HUES6 (cell line): ENCODE measurements around the gene FANCD2.
"Not testable (repeated sequence)": the region's sequence is repeated elsewhere in the genome, so short reads cannot be mapped to it uniquely, and the experiment has no call there.

Experiments used
- H3K27ac ChIP-seq: 2 replicates; pipeline ENCODE4 v1.7.0; 2013; ENCODE audit warnings: low read depth, mild to moderate bottlenecking, low read length, inconsistent platforms
- H3K27me3 ChIP-seq: 2 replicates; pipeline ENCODE4 v1.6.1; 2013; ENCODE audit warnings: low read length; ENCODE audit not compliant: control insufficient read depth, insufficient read depth
- H3K36me3 ChIP-seq: 2 replicates; pipeline ENCODE4 v1.6.1; 2013; ENCODE audit warnings: low read length; ENCODE audit not compliant: control insufficient read depth, insufficient read depth
- H3K4me1 ChIP-seq: 2 replicates; pipeline ENCODE4 v1.6.1; 2013; ENCODE audit warnings: low read length; ENCODE audit not compliant: control insufficient read depth, insufficient read depth
- H3K4me3 ChIP-seq: 2 replicates; pipeline ENCODE4 v1.5.1; 2013; ENCODE audit warnings: low read depth, low read length
- H3K9ac ChIP-seq: one replicate; pipeline ENCODE4 v1.6.1; 2013; ENCODE audit warnings: mild to moderate bottlenecking, low read length
- H3K9me3 ChIP-seq: 2 replicates; pipeline ENCODE4 v1.6.1; 2013; ENCODE audit warnings: low read depth, low read length; ENCODE audit not compliant: control insufficient read depth, insufficient read depth

Gene FANCD2

GRCh38 chr3:10017636-10018292 lies 8.5 kb upstream of the FANCD2 start:
- no peak overlapping the region for H3K27ac ChIP-seq
- no peak overlapping the region for H3K9ac ChIP-seq
- no peak overlapping the region for H3K4me3 ChIP-seq
- no peaks in the 10 kb centered on the region for H3K9me3 ChIP-seq
- H3K4me1 ChIP-seq = no peaks in the 10 kb centered on the region
- no peaks in the 10 kb centered on the region for H3K27me3 ChIP-seq
- peaks cover 26% of the 10 kb centered on the region for H3K36me3 ChIP-seq

- not testable (repeated sequence) for H3K4me1 ChIP-seq, H3K9me3 ChIP-seq, H3K27me3 ChIP-seq, H3K27ac ChIP-seq, H3K4me3 ChIP-seq, H3K9ac ChIP-seq
- peaks cover 37% of the 10 kb centered on the region for H3K36me3 ChIP-seq
These were observed 7.4 kb upstream of the FANCD2 start for GRCh38 chr3:10018806-10019205.

GRCh38 chr3:10019326-10019725 lies 6.9 kb upstream of the FANCD2 start:
- Histone ChIP-seq H3K4me3 (no peak overlapping the region), H3K36me3 (peaks cover 38% of the 10 kb centered on the region), H3K4me1 (no peaks in the 10 kb centered on the region), H3K27me3 (no peaks in the 10 kb centered on the region), H3K9me3 (no peaks in the 10 kb centered on the region), H3K27ac (no peak overlapping the region), H3K9ac (no peak overlapping the region)

- H3K9me3 ChIP-seq = no peaks in the 10 kb centered on the region
- no peaks in the 10 kb centered on the region for H3K27me3 ChIP-seq
- H3K4me3 ChIP-seq = no peak overlapping the region
- no peak overlapping the region for H3K27ac ChIP-seq
- no peak overlapping the region for H3K9ac ChIP-seq
- H3K36me3 ChIP-seq = peaks cover 38% of the 10 kb centered on the region
- 0 out of 2 replicates have a peak, but pooled peaks cover 2% of the 10 kb centered on the region for H3K4me1 ChIP-seq
These were observed 4.1 kb upstream of the FANCD2 start for GRCh38 chr3:10021856-10022775.

GRCh38 chr3:10023587-10024310 lies 2.5 kb upstream of the FANCD2 start:
- H3K9me3 ChIP-seq = no peaks in the 10 kb centered on the region
- no peak overlapping the region for H3K27ac ChIP-seq
- H3K36me3 ChIP-seq = peaks cover 39% of the 10 kb centered on the region
- H3K27me3 ChIP-seq = no peaks in the 10 kb centered on the region
- H3K4me1 ChIP-seq = 0 out of 2 replicates have a peak, but pooled peaks cover 4% of the 10 kb centered on the region
- H3K9ac ChIP-seq = no peak overlapping the region
- H3K4me3 ChIP-seq = no peak overlapping the region

GRCh38 chr3:10025205-10026083 lies 793 bp upstream of the FANCD2 start:
- H3K4me3 ChIP-seq = peak overlapping the region; percentile 83
- peak overlapping the region; percentile 96 for H3K9ac ChIP-seq
- H3K27ac ChIP-seq = no peak overlapping the region; the same call in 1 of the 2 replicates
- H3K36me3 ChIP-seq = peaks cover 49% of the 10 kb centered on the region
- no peaks in the 10 kb centered on the region for H3K9me3 ChIP-seq
- H3K4me1 ChIP-seq = 0 out of 2 replicates have a peak, but pooled peaks cover 4% of the 10 kb centered on the region
- H3K27me3 ChIP-seq = no peaks in the 10 kb centered on the region

- H3K9ac ChIP-seq = no peak overlapping the region
- no peaks in the 10 kb centered on the region for H3K9me3 ChIP-seq
- no peak overlapping the region for H3K4me3 ChIP-seq
- no peak overlapping the region for H3K27ac ChIP-seq
- no peaks in the 10 kb centered on the region for H3K4me1 ChIP-seq
- H3K27me3 ChIP-seq = no peaks in the 10 kb centered on the region
- peaks cover 90% of the 10 kb centered on the region for H3K36me3 ChIP-seq
These were observed 14.8 kb downstream of the FANCD2 start for GRCh38 chr3:10041034-10041433.

- Histone ChIP-seq H3K27ac (no peak overlapping the region), H3K36me3 (peaks cover 77% of the 10 kb centered on the region), H3K4me1 (no peaks in the 10 kb centered on the region), H3K27me3 (no peaks in the 10 kb centered on the region), H3K9me3 (no peaks in the 10 kb centered on the region), H3K4me3 (no peak overlapping the region), H3K9ac (no peak overlapping the region)
These were observed 21.6 kb downstream of the FANCD2 start for GRCh38 chr3:10047876-10048275.

GRCh38 chr3:10053054-10053453 lies 26.8 kb downstream of the FANCD2 start:
- H3K27me3 ChIP-seq, H3K27ac ChIP-seq, H3K4me1 ChIP-seq, H3K9ac ChIP-seq, H3K9me3 ChIP-seq, H3K4me3 ChIP-seq: not testable (repeated sequence)
- peaks cover 63% of the 10 kb centered on the region for H3K36me3 ChIP-seq

- Histone ChIP-seq H3K9ac (no peak overlapping the region), H3K4me1 (no peaks in the 10 kb centered on the region), H3K9me3 (no peaks in the 10 kb centered on the region), H3K36me3 (peaks cover 63% of the 10 kb centered on the region), H3K27ac (no peak overlapping the region), H3K4me3 (no peak overlapping the region), H3K27me3 (no peaks in the 10 kb centered on the region)
These were observed 28.9 kb downstream of the FANCD2 start for GRCh38 chr3:10055097-10055496.
